Mesothelial cell of epicardium (in vitro differentiated cells): ENCODE results near the gene FAM20A. TPM values are rescaled to one million over a fixed set of nuclear protein-coding genes. Genes with fewer than 3 reads are reported as not detected.

Experiments
- DNase-seq, 2 experiments: peaks; one replicate each; pipeline ENCODE4 v3.0.0; 2021; ENCODE audit warnings: low spot score in 2 of 2; ENCODE audit not compliant: unreplicated experiment in 2 of 2
- H3K27ac Mint-ChIP-seq: 2 replicates; pipeline ENCODE4 v1.8.0; 2021; ENCODE audit warnings: mixed read lengths
- H3K27me3 Mint-ChIP-seq: 2 replicates; pipeline ENCODE4 v1.8.0; 2021; ENCODE audit warnings: low read depth, mixed read lengths
- H3K36me3 Mint-ChIP-seq: 2 replicates; pipeline ENCODE4 v1.8.0; 2021; ENCODE audit warnings: mixed read lengths
- H3K4me1 Mint-ChIP-seq: 2 replicates; pipeline ENCODE4 v1.8.0; 2021; ENCODE audit warnings: mixed read lengths
- H3K4me3 Mint-ChIP-seq: 2 replicates; pipeline ENCODE4 v1.8.0; 2021; ENCODE audit warnings: mild to moderate bottlenecking, moderate library complexity, mixed read lengths
- H3K9me3 Mint-ChIP-seq: 2 replicates; pipeline ENCODE4 v1.8.0; 2021; ENCODE audit warnings: mixed read lengths
- total RNA-seq: library from RNA; stranded (reverse); gene quantifications from 3 replicates; pipeline ENCODE4 v1.2.1, GENCODE V29; 2021
- TF ChIP-seq, protein P1 (sequence below): fragments of 200-600 bp; sonication (generic); IDR thresholded peaks from one replicate; pipeline ENCODE4 v1.5.0; 2021; ENCODE audit warnings: antibody characterized with exemption; ENCODE audit not compliant: unreplicated experiment

Gene FAM20A
- total RNA-seq, 1 donor from 2014 or later: 1.8 TPM

DNA sequence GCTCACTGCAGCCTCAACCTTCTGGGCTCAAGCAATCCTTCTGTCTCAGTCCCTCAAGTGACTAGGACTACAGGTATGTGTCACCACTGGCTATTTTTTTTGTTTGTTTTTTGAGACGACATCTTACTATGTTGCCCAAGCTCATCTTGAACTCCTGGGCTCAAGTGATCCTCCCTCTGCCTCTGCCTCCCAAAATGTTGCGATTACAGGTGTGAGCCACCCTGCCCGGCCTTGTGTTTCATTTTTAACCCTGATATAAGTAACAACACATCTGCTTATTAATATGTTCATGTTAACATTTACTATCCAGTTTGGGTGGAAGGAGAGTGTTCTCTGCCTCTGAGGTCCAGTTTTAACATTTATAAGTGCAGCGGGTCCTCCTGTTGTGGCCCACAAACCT lies 3.1 kb downstream of the FAM20A start:
- DNase-seq: no peak
- Mint-ChIP-seq H3K36me3 (no peaks in the 10 kb centered on the region), H3K27me3 (peaks cover 42% of the 10 kb centered on the region), H3K27ac (no peak overlapping the region), H3K4me3 (no peak overlapping the region), H3K9me3 (no peaks in the 10 kb centered on the region), H3K4me1 (peaks cover 28% of the 10 kb centered on the region)
- TF ChIP-seq, protein P1, sequence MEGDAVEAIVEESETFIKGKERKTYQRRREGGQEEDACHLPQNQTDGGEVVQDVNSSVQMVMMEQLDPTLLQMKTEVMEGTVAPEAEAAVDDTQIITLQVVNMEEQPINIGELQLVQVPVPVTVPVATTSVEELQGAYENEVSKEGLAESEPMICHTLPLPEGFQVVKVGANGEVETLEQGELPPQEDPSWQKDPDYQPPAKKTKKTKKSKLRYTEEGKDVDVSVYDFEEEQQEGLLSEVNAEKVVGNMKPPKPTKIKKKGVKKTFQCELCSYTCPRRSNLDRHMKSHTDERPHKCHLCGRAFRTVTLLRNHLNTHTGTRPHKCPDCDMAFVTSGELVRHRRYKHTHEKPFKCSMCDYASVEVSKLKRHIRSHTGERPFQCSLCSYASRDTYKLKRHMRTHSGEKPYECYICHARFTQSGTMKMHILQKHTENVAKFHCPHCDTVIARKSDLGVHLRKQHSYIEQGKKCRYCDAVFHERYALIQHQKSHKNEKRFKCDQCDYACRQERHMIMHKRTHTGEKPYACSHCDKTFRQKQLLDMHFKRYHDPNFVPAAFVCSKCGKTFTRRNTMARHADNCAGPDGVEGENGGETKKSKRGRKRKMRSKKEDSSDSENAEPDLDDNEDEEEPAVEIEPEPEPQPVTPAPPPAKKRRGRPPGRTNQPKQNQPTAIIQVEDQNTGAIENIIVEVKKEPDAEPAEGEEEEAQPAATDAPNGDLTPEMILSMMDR: no peak

DNA sequence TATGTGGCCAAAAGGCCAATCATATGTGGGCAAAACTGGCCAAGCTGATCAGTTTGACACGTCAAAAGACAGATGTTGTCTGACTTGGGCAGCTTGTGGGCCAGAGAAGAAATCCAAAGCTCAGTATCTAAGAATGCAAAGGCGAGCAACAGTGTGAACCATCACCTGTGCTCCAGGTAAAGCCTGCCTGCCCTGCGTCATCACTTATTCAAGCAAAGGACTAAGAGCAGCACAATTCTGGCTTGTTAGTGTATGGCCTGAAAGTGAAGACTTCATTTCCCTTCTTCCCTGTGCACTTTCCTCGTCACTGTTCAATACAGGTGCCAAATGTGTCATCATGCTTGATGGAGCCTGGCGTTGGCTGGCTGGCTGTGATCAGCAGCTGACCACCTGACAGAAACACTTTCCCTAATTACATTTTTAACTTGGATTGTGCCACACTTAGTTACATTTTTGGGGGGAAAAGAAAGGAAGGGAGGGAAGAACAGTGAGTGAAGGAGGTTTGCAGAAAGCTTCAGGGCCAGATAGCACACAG lies 4.7 kb downstream of the FAM20A start:
- H3K27me3 Mint-ChIP-seq: peaks cover 26% of the 10 kb centered on the region
- no peak for DNase-seq
- peaks cover 38% of the 10 kb centered on the region for H3K4me1 Mint-ChIP-seq
- no peaks in the 10 kb centered on the region for H3K9me3 Mint-ChIP-seq
- no peaks in the 10 kb centered on the region for H3K36me3 Mint-ChIP-seq
- TF ChIP-seq, protein P1: no peak
- no peak overlapping the region for H3K27ac Mint-ChIP-seq
- no peak overlapping the region for H3K4me3 Mint-ChIP-seq

DNA sequence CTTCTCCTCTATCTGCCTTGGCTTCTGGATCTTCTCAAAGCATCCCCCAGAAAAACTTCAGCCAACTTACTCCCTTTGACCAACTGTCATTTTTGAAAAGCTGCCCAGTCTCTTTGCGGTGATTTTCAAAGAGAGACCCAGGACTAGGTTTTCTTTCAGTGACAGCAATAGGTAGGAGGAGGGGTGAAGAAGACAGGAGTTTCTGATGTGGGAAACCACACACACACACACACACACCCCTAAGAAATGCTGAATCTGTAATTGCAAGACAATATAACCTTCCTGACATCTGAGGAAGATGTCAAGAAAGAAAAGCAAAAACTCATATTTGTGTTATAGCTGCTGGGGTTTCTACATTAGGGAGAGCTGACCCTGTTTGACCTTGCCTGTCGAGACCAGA lies 5.2 kb downstream of the FAM20A start:
- no peaks in the 10 kb centered on the region for H3K36me3 Mint-ChIP-seq
- H3K9me3 Mint-ChIP-seq: no peaks in the 10 kb centered on the region
- no peak overlapping the region for H3K27ac Mint-ChIP-seq
- H3K4me1 Mint-ChIP-seq: peaks cover 38% of the 10 kb centered on the region
- DNase-seq: no peak
- TF ChIP-seq, protein P1: no peak
- peaks cover 22% of the 10 kb centered on the region for H3K27me3 Mint-ChIP-seq
- no peak overlapping the region for H3K4me3 Mint-ChIP-seq

DNA sequence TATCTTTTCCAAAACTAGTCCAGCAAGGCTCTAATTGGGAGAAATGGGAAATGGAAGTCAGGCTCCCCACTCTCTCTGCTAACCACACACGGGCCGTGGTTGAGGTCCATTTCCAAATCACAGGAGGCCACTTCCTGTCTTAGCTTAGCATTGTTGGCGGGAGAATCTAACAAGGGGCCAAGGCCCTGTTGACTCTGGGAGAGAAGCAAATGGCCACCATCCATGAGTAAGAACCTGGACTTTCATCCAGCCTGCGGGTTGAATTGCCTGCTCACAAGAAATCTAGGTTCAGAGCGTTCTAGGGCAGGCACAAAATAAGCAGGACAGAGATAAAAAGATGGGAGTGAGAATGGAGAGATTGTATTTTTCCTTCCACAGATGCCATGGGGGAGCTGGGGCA lies 5.7 kb downstream of the FAM20A start:
- Mint-ChIP-seq H3K4me1 (peaks cover 38% of the 10 kb centered on the region), H3K36me3 (no peaks in the 10 kb centered on the region), H3K27me3 (peaks cover 22% of the 10 kb centered on the region), H3K27ac (no peak overlapping the region), H3K4me3 (no peak overlapping the region), H3K9me3 (no peaks in the 10 kb centered on the region)
- TF ChIP-seq, protein P1: no peak
- DNase-seq: no peak

DNA sequence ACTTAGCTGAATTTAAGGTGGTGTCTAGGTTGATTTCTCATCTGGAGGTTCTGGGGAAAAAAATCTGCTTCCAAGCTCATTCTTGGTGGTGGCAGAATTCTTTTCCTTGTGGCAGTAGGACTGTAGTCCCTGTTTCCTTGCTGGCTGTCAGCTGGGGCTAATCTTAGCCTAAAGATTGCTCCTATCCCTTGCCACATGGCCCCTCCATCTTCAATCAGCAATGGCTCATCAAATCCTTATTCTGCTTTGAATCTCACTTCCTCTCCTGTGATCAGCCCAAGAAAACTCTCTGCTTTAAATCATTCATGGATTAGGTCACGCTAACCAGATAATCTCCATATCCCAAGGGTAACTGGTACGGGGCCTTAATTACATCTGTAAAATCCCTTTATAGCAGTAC lies 6.6 kb downstream of the FAM20A start:
- Mint-ChIP-seq H3K27ac (no peak overlapping the region), H3K4me3 (no peak overlapping the region), H3K27me3 (peaks cover 18% of the 10 kb centered on the region), H3K9me3 (no peaks in the 10 kb centered on the region), H3K4me1 (peaks cover 35% of the 10 kb centered on the region), H3K36me3 (no peaks in the 10 kb centered on the region)
- TF ChIP-seq, protein P1: no peak
- no peak for DNase-seq
